DOHH2 (cell line): ENCODE results near the gene AHCTF1.

ENCODE experiments used
- CTCF ChIP-seq: fragments of 200-600 bp; sonication (generic); IDR thresholded peaks from one replicate; pipeline ENCODE4 v1.5.1; 2014; ENCODE audit warnings: antibody characterized with exemption, mild to moderate bottlenecking, low read depth, low read length; ENCODE audit not compliant: poor library complexity, severe bottlenecking
- EZH2phosphoT487 ChIP-seq: fragments of 200-600 bp; sonication (generic); IDR thresholded peaks from 2 replicates; pipeline ENCODE4 v1.6.1; 2017; ENCODE audit warnings: borderline replicate concordance, mild to moderate bottlenecking, antibody characterized with exemption, low read length, moderate library complexity, mixed read lengths

GRCh38 chr1:246811985-246812384, 119.8 kb downstream of the AHCTF1 start:
- TF ChIP-seq CTCF (no peak), EZH2phosphoT487 (no peak)
